Activated effector memory CD4-positive, alpha-beta T cell treated with anti-CD3 and anti-CD28 coated beads, Interleukin-2, amount 50 U/mL, for 16 hours (primary cell): ENCODE data around the gene RUBCN.
"Not testable (repeated sequence)": the region's sequence is repeated elsewhere in the genome, so short reads cannot be mapped to it uniquely, and the experiment has no call there.

Experiments
- DNase-seq: peaks from one replicate; pipeline ENCODE4 v3.0.0-alpha.2; 2020

The RUBCN gene

DNA sequence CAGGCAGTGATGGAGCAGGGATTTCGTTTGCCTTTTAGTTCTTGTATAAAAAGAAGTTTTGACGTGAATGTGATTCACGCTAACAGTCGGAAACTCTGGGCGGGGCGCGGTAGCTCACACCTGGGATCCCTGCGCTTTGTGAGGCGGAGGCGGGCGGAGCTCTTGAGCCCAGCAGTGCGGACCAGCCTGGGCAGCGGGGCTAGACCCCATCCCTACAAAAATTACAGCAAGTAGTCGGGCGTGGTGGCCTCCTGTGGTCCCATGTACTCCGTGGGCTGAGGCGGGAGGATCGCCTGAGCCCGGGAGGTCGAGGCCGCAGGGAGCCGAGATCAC, 81.7 kb downstream of the RUBCN start:
- peak; percentile 39 for DNase-seq

GRCh38 chr3:197654090-197654997, 82.4 kb downstream of the RUBCN start:
- peak; percentile 80 for DNase-seq

DNA sequence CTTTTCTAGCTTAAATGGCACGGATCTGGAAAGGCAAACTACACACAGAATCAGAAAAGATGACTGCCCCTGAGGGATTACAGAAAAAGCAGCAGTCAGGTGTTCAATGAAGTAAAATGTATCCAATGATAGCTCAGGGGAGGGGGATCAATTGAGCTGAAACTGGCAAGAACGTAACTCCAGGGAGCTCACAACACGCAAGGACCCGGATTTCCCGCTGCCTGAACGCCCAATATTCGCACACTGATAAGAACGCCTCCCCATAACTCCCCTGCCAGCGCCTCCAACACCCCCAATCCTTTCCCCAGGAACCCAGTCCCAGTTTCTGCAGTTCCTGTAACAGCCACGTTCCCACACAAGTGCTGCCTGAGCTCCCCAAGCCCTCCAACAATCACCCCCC, 83.8 kb downstream of the RUBCN start:
- not testable (repeated sequence) for DNase-seq

GRCh38 chr3:197647649-197648048, 89.1 kb downstream of the RUBCN start:
- DNase-seq: not testable (repeated sequence)

- not testable (repeated sequence) for DNase-seq
Observed at GRCh38 chr3:197647191-197647590, 89.5 kb downstream of the RUBCN start.

DNA sequence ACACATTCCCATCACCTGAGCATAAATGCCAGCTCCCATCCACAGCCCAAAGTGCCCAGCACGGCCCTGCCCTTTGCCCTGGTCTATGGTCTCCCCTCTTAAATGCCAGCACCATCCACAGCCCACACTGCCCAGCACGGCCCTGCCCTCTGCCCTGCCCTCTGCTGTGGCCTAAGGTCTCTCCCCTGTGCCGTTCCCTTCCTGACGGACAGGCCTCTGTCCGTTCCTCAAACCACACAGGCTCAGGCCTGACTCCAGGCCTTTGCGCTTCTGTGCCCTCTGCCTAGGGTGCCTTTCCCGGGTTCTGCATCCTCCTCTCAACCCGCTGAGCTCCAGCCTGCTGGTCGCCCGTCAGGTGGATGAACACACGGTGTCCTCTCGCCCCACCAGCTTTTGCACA, 90.4 kb downstream of the RUBCN start:
- peak; percentile 13 for DNase-seq

DNA sequence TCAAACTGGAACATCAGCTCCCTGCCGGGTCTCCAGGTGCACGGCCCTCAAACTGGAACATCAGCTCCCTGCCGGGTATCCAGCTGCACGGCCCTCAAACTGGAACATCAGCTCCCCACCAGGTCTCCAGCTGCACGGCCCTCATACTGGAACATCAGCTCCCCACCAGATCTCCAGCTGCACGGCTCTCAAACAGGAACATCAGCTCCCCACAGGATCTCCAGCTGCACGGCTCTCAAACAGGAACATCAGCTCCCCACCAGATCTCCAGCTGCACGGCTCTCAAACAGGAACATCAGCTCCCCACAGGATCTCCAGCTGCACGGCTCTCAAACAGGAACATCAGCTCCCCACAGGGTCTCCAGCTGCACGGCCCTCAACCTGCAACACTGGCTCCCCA, 99.1 kb downstream of the RUBCN start:
- not testable (repeated sequence) for DNase-seq

GRCh38 chr3:197631989-197632388, 104.7 kb downstream of the RUBCN start:
- not testable (repeated sequence) for DNase-seq

GRCh38 chr3:197630766-197631165, 105.9 kb downstream of the RUBCN start:
- DNase-seq: not testable (repeated sequence)

GRCh38 chr3:197629286-197629685, 107.4 kb downstream of the RUBCN start:
- DNase-seq: not testable (repeated sequence)

GRCh38 chr3:197627772-197628523, 108.8 kb downstream of the RUBCN start:
- peak; percentile 96 for DNase-seq

GRCh38 chr3:197627158-197627771, 109.4 kb downstream of the RUBCN start:
- not testable (repeated sequence) for DNase-seq

- not testable (repeated sequence) for DNase-seq
Observed at GRCh38 chr3:197626404-197627157, 110.1 kb downstream of the RUBCN start.

GRCh38 chr3:197621478-197621877, 115.2 kb downstream of the RUBCN start:
- DNase-seq: not testable (repeated sequence)
